ENCODE data around the gene CPVL.

GRCh38 chr7:29042824-29043231 lies 103.5 kb downstream of the CPVL start:
- no peak for TF ChIP-seq POLR2A (IDR thresholded peaks at IDR 0.05; ENCODE audit: borderline replicate concordance, extremely low read depth, insufficient read depth, insufficient read length)
- TF ChIP-seq, protein P1, sequence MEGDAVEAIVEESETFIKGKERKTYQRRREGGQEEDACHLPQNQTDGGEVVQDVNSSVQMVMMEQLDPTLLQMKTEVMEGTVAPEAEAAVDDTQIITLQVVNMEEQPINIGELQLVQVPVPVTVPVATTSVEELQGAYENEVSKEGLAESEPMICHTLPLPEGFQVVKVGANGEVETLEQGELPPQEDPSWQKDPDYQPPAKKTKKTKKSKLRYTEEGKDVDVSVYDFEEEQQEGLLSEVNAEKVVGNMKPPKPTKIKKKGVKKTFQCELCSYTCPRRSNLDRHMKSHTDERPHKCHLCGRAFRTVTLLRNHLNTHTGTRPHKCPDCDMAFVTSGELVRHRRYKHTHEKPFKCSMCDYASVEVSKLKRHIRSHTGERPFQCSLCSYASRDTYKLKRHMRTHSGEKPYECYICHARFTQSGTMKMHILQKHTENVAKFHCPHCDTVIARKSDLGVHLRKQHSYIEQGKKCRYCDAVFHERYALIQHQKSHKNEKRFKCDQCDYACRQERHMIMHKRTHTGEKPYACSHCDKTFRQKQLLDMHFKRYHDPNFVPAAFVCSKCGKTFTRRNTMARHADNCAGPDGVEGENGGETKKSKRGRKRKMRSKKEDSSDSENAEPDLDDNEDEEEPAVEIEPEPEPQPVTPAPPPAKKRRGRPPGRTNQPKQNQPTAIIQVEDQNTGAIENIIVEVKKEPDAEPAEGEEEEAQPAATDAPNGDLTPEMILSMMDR (IDR thresholded peaks at IDR 0.05 in 2 of 3, conservative IDR thresholded peaks at IDR 0.05 in 1 of 3; ENCODE audit: borderline replicate concordance in 1 of 3, insufficient read depth in 1 of 3, low read depth in 2 of 3, low read length in 2 of 3): no peak
- no peak for TF ChIP-seq ZNF274 (IDR thresholded peaks at IDR 0.05; ENCODE audit: low read depth, low read length)
- TF ChIP-seq YY1 (IDR thresholded peaks at IDR 0.05; ENCODE audit: extremely low read depth, insufficient replicate concordance, low read depth, low read length): no peak
- no peak for TF ChIP-seq EZH2 (IDR thresholded peaks at IDR 0.05)
- no peak for TF ChIP-seq POLR2AphosphoS5 (IDR thresholded peaks at IDR 0.05; ENCODE audit: low read depth, low read length)
- TF ChIP-seq JUND (IDR thresholded peaks at IDR 0.05): no peak
- no peak for TF ChIP-seq EGR1 (IDR thresholded peaks at IDR 0.05; ENCODE audit: low read depth)
- TF ChIP-seq RAD21 (IDR thresholded peaks at IDR 0.05; ENCODE audit: low read depth): no peak
- no peak for TF ChIP-seq SIN3A (IDR thresholded peaks at IDR 0.05; ENCODE audit: low read depth)
- TF ChIP-seq, protein P2, sequence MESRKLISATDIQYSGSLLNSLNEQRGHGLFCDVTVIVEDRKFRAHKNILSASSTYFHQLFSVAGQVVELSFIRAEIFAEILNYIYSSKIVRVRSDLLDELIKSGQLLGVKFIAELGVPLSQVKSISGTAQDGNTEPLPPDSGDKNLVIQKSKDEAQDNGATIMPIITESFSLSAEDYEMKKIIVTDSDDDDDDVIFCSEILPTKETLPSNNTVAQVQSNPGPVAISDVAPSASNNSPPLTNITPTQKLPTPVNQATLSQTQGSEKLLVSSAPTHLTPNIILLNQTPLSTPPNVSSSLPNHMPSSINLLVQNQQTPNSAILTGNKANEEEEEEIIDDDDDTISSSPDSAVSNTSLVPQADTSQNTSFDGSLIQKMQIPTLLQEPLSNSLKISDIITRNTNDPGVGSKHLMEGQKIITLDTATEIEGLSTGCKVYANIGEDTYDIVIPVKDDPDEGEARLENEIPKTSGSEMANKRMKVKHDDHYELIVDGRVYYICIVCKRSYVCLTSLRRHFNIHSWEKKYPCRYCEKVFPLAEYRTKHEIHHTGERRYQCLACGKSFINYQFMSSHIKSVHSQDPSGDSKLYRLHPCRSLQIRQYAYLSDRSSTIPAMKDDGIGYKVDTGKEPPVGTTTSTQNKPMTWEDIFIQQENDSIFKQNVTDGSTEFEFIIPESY (IDR thresholded peaks at IDR 0.05; ENCODE audit: extremely low read depth, insufficient replicate concordance, low read length): no peak
